ENCODE results near the gene EIF2AK3. TPM values are rescaled to one million over a fixed set of nuclear protein-coding genes. Genes with fewer than 3 reads are reported as not detected.

Gene EIF2AK3
- total RNA-seq, 3 donors from 2014 or later = 18.1 to 39.1 (median 34.4) TPM

- Histone ChIP-seq H3K4me1 (no peaks in the 10 kb centered on the region), H3K27me3 (no peaks in the 10 kb centered on the region), H3K9me3 (no peaks in the 10 kb centered on the region), H3K4me3 (no peak overlapping the region), H3K27ac (peak overlapping the region; percentile 3 to 28), H3K36me3 (no peaks in the 10 kb centered on the region)
- no peak for TF ChIP-seq CTCF (IDR thresholded peaks at IDR 0.05)
- TF ChIP-seq POLR2AphosphoS5 (IDR thresholded peaks at IDR 0.05) = no peak
- no peak for DNase-seq (ENCODE audit: low spot score in 2 of 2)
- intact Hi-C loops (cut with DNase I; ENCODE audit: low total_unique reads) = no loop called here
Measured at GRCh38 chr2:88602022-88602421, 25.2 kb downstream of the EIF2AK3 start.

- Histone ChIP-seq H3K27me3 (no peaks in the 10 kb centered on the region), H3K27ac (peak overlapping the region; percentile 8 to 75), H3K9me3 (no peaks in the 10 kb centered on the region), H3K36me3 (no peaks in the 10 kb centered on the region), H3K4me3 (no peak overlapping the region), H3K4me1 (no peaks in the 10 kb centered on the region)
- intact Hi-C loops (cut with DNase I; ENCODE audit: low total_unique reads) = no loop called here
- no peak for TF ChIP-seq POLR2AphosphoS5 (IDR thresholded peaks at IDR 0.05)
- TF ChIP-seq POLR2A (IDR thresholded peaks at IDR 0.05) = no peak
- TF ChIP-seq CTCF (IDR thresholded peaks at IDR 0.05) = no peak
- DNase-seq (ENCODE audit: low spot score in 2 of 2) = no peak
Measured at GRCh38 chr2:88601286-88601685, 26.0 kb downstream of the EIF2AK3 start.

GRCh38 chr2:88600038-88600465 is 27.2 kb downstream of the EIF2AK3 start:
- no peaks in the 10 kb centered on the region for H3K4me1 ChIP-seq
- TF ChIP-seq POLR2A (IDR thresholded peaks at IDR 0.05) (no peak), POLR2AphosphoS5 (IDR thresholded peaks at IDR 0.05) (peak in 1 of 3 donors; percentile 42), CTCF (IDR thresholded peaks at IDR 0.05) (no peak)
- intact Hi-C loops (cut with DNase I; ENCODE audit: low total_unique reads) = no loop called here
- H3K27ac ChIP-seq = peak overlapping the region; percentile 52 to 75
- no peaks in the 10 kb centered on the region for H3K36me3 ChIP-seq
- DNase-seq (ENCODE audit: low spot score in 2 of 2) = peak in 1 of 2 donors; percentile 52
- no peak overlapping the region for H3K4me3 ChIP-seq
- no peaks in the 10 kb centered on the region for H3K9me3 ChIP-seq
- H3K27me3 ChIP-seq = no peaks in the 10 kb centered on the region

GRCh38 chr2:88599527-88599926 is 27.7 kb downstream of the EIF2AK3 start:
- TF ChIP-seq POLR2A (IDR thresholded peaks at IDR 0.05) (no peak), POLR2AphosphoS5 (IDR thresholded peaks at IDR 0.05) (no peak), CTCF (IDR thresholded peaks at IDR 0.05) (no peak)
- Histone ChIP-seq H3K4me3 (no peak overlapping the region), H3K36me3 (no peaks in the 10 kb centered on the region), H3K27ac (peak overlapping the region in 1 of 2 donors; percentile 75), H3K4me1 (no peaks in the 10 kb centered on the region), H3K27me3 (no peaks in the 10 kb centered on the region), H3K9me3 (no peaks in the 10 kb centered on the region)
- no peak for DNase-seq (ENCODE audit: low spot score in 2 of 2)
- intact Hi-C loops (cut with DNase I; ENCODE audit: low total_unique reads) = no loop called here

GRCh38 chr2:88597168-88597567 is 30.1 kb downstream of the EIF2AK3 start:
- TF ChIP-seq POLR2A (IDR thresholded peaks at IDR 0.05) (no peak), POLR2AphosphoS5 (IDR thresholded peaks at IDR 0.05) (no peak), CTCF (IDR thresholded peaks at IDR 0.05) (no peak)
- no peak for DNase-seq (ENCODE audit: low spot score in 2 of 2)
- Histone ChIP-seq H3K4me1 (no peaks in the 10 kb centered on the region), H3K9me3 (no peaks in the 10 kb centered on the region), H3K27me3 (no peaks in the 10 kb centered on the region), H3K4me3 (no peak overlapping the region), H3K27ac (no peak overlapping the region), H3K36me3 (no peaks in the 10 kb centered on the region)
- intact Hi-C loops (cut with DNase I; ENCODE audit: low total_unique reads) = no loop called here
